ENCODE results near the gene ARPP21. TPM values are rescaled to one million over a fixed set of nuclear protein-coding genes. Genes with fewer than 3 reads are reported as not detected.

ARPP21 gene
- total RNA-seq, 1 donor from 2014 or later, result not detected

DNA sequence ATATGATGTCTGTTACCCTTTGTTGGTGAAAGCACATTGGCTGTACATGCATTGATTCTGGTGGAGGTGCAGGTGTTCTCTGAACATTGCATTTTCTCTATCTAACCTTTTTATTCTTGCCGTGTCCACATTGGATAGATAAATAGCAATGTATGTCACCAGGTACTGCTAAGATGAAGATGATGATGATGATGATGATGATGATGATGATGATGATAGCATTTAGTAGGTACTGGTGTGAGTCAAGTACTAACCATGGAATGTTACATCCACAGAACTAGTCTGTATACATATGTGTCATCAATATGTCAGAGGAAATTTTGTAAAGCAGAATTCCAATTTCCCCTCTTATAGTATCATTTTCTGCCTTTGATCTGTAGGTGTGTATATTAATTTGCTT lies 36.3 kb downstream of the ARPP21 start:
- DNase-seq (ENCODE audit: low read depth in 2 of 2), result no peak

DNA sequence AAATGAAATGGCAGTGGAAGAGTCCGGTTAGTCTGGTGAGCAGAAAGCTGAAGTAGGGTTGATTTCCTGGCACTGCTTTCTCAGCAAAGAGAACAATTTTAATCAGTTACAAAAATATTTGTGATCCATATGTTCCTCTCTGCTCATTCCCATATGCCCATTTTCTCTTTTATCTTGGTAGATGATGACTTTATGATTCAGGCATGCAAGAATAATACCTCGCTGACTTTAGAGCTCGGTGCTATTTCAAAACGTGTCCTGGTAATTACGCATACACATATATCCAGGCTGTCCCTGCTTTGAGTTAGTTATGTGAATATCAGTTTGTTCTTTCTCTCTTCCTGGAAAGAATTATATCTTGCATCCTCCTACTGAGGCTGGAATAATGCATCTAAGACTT lies 38.5 kb downstream of the ARPP21 start:
- DNase-seq (ENCODE audit: low read depth in 2 of 2), result no peak

DNA sequence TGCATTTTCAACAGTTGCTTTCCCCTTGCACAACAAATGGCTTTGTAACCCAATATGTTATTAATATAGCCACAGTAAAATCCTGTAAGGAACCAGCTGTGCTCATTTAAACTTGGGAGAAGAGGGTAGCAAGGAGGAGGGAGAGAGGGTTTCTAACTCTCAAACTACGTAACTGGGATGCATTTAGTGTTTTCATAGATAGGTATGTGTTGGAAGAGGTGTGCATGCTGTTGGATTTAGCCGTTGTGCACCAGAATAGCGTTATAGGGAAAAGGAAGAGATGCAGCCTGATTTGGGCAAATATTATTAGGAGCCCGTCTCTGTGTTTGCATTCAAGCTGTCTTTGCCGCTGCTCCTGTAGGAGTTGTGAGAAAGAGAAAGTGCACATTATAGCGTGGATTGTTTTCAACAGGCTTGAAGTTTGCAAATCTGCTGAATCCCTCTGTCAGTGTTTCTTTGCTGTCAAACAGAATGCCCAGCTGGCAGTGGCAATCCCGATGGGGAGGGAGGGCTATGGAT lies 39.4 kb downstream of the ARPP21 start:
- DNase-seq (ENCODE audit: low read depth in 2 of 2), result no peak

DNA sequence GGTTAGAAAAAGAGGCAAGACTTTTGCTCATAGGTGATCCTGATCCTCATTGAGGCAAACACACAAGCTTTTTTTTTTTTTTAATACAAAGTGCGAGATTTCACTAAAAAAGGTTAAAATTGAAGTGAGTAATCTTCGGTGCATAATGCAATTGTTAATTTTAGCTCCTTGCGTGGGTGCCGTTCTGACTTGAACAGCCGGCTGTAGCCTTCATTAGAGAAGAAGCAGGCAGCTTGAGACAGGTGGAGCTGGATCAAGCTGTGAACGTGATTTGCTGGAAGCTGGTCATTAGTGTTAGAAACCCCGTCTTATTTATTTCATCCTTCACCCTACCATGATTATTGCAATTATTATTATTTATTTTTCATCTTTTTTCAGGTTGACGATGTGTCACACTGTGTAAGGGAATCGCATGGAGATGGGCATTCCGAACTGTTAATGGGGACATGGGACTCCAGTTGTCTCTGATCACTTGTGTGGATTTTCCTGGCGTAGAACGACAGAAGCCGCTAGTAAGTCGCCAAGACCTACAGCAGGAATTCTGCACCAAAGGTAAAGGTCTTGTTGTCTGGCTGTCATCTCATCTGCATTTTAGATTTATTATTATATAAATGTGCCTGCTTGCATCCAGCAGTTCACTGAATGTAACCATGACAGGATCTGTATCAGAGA lies 40.2 kb downstream of the ARPP21 start:
- DNase-seq (ENCODE audit: low read depth in 2 of 2), result no peak

DNA sequence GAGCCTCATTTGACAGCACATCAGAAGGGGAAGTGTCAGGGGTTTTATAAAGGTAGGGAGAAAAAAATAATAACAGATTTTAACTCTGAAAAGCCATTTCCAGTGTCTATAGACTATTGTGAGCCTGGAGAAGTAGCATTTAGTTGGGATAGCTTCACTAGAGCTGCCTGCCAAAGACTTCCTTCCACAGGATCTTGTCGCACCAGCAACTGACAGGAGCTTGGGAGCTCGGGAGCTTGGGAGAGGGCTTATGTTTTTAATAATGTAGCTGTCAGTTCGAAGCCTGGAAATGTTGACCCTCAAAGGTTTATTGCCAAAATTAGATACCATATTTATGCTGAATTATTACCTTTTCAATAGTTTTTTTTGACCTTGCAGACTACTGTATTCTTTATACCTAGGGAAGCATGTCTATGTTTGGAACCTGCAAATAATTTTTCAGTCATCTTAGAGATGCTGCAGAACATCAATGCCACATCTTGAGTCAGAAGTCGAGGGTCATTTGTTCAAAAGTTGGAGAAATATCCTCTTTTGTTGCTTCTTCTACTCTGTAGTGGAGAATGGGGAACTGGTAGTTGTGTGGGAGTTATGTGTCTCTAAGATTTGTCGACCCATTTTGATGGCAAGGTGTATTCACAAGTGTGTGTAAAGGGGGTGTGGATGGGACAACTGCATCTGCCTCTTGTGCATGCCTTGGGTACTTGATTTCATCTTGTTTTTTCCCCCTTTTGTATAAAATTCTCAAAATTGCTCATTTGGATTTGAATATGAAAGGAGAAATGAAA lies 41.7 kb downstream of the ARPP21 start:
- no peak for DNase-seq (ENCODE audit: low read depth in 2 of 2)

DNA sequence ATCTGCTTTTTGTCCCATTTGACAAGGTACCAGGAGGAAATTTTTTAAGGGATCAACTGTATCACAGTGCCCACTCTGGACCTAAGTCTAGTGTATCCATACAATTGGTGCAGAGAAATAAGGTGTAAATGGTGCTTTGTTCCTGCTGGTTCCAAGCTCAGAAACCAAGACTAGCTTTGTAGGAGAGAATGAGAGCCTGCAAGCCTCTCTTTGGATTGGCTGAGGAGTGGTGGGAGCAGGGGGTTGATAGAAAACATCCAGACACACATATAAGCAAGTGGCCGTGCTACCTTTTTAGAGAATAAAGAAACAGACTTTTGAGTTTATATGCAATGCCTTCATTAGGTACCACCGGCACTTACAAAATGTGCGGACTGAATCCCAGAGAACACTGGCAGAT lies 45.8 kb downstream of the ARPP21 start:
- no peak for DNase-seq (ENCODE audit: low read depth in 2 of 2)

DNA sequence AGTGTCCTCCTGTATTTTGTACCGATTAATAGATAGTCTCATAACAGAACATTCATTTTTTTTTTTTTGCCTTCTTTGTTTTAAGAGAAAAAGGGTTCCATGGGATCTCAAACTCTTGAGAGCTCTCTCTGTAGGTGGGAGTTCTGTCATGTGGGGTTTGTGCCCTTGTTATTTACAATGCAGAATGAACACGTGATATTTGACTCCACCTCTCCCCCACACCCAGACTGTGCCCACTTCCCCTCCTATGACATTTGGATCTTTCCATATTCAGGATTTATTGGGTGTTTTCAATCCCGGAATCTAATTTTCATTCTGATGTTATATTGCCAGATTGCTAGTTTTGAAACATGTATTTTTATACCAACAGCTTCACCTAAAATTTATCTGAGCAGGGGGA lies 49.5 kb downstream of the ARPP21 start:
- DNase-seq (ENCODE audit: low read depth in 2 of 2), result no peak

DNA sequence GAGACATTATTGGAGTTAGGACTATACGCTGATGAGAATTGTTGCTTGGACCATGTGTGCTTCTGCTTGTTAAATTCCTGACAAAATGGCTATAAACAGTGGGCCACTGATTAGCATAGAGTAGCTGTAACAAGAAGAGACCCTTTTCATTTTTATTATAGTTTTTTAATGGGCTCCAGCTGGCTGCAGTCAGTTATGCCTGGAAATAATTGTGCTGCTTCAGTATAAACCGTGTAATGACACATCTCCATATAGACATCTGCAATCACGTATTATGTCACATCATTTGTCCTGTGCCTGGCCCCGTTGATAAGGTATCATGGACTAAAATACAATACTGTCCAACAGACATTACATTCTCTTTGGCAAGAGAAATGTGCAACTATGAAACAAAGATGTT lies 50.9 kb downstream of the ARPP21 start:
- no peak for DNase-seq (ENCODE audit: low read depth in 2 of 2)

DNA sequence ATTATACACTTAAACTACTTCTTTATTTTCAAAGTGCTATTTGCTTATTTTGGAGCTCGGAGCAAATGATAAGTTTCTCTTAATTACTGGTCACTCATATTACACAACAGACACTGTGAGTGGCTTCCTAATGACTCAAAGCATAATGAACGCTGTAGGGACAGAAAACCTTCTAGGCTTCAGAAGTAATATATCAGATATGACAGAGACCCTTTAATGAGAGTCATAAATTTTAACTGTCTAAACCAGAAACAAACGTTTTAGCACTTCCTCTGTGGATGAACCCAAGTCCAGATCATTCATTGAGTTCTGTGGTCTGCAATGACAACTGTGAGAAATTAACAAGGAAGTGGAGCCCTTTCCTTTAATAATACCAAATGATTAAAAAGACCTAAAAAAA lies 66.6 kb downstream of the ARPP21 start:
- DNase-seq (ENCODE audit: low read depth in 2 of 2), result no peak

DNA sequence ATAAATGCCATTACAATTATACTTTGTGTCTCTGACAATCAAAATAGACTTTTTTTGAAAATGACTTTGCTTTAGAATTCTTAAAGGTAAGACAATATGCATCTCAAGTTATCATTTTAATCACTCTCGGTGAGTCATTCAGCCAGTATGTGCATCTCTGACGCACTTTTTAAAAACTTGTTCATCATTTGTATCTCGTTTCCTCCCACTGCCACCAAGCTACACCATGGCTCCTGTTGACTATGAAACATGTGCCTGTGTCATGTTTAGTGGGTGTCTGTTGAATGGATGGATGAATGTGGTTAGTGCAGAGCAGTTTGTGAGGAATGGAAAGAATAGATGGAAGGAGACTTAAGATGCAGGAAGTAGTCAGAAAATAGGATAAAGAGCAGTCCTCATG lies 68.6 kb downstream of the ARPP21 start:
- DNase-seq (ENCODE audit: low read depth in 2 of 2), result peak in 1 of 2 donors; percentile 4

DNA sequence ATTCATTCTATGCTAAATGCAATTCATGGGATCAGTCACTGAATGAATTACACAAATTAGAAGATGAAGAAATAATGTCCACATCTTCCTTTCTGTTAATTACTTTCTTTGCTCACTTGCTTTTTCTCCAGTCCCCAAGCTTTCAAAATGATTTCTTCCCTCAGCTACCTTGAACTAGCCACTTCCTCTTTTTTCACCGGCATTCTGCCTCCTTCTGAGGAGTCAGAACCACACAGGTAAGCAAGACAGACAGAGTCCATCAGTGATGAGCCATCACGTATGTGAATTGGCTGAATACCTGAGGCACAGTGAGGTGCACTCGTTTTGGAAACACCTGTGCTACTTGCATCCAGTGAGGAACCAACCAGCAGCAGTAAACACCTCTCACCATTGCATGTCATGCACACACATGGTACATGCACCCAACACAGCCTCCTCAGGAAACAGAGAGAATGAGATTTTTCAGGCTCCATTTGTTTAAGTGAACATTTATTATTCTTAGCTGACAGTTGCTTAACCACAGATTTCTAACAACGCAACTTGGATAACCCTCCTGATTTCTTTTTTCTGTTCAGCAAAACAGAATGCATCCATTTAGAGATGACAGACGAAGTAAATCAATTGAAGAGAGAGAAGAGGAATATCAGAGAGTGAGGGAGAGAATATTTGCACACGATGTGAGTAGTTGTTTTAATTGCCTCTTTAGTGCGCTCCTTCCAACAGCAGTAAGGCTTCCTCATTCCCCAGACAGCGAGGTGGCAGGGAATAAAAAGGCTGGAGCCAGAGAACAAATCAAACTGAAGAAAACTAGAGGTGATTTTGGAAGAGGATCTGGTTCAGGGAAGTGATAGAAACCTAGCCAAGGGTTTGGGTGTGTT lies 69.3 kb downstream of the ARPP21 start:
- DNase-seq (ENCODE audit: low read depth in 2 of 2), result no peak

DNA sequence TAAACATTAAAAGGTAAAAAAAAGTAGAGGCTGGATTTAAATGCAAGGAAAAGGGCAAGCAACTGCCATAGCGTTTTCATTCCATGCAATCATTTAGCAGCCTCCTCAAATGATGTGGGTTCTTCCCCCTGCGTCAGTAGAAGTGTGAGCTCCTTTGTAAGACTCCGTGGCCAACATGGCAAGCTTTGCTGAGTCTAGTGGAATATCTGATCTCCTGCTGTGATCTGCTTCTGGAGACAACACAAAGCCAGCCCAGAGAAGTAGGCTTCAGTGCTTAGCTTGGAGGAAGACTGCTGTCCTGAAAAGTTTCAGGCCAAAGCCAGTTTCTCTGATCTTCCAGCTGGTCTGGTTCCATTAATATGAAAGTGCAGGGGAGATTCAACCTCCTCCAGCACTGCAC lies 70.4 kb downstream of the ARPP21 start:
- no peak for DNase-seq (ENCODE audit: low read depth in 2 of 2)

DNA sequence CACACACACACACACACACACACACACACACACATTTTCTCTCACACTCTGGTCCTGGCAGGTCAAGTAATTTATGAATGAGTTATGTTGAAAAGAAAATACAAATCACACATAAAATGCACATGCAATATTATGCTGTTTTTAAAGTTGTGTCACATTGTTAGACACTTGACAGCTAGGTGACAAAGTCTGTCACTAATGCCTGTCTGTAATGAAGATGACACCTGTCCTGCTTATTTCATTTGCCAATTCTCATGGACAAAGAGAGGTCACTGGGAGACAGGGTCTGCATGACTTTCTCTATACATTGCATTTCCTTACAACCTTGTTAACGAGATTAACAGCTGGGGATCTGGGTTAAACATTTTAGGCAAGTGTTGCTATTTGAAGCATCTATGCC lies 71.2 kb downstream of the ARPP21 start:
- DNase-seq (ENCODE audit: low read depth in 2 of 2), result no peak

DNA sequence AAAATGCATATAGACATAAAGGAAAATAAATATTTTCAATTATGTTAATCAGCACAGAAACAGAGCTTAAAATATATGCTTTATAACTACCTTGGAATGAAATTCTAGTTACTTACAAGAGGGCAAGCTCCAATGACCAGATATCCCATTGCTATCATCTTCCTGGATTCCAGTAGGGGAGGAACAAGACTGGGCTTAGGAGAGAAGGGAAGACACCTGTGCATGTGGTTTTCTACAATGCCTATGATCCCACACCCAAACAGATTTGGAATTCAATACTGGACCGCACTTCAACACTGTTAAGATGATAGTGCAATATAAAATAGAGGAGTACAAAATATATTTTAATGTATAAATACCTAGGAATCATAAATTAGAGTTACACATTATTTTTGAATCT lies 79.6 kb downstream of the ARPP21 start:
- no peak for DNase-seq (ENCODE audit: low read depth in 2 of 2)

DNA sequence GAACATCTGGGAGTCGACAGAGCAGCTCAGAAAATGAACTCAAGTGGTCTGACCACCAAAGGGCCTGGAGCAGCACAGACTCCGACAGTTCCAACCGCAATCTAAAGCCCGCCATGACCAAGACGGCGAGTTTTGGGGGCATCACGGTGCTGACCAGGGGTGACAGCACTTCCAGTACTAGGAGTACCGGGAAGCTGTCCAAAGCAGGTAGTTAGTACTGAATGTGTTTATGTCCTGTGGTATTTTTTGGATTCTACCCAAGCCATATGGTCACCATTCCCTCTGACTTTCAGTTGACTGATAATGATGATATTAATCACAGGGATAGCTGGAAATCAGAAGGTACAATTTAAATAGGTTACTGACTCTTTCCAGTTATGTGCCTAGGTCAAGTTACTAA lies 82.3 kb downstream of the ARPP21 start:
- no peak for DNase-seq (ENCODE audit: low read depth in 2 of 2)

DNA sequence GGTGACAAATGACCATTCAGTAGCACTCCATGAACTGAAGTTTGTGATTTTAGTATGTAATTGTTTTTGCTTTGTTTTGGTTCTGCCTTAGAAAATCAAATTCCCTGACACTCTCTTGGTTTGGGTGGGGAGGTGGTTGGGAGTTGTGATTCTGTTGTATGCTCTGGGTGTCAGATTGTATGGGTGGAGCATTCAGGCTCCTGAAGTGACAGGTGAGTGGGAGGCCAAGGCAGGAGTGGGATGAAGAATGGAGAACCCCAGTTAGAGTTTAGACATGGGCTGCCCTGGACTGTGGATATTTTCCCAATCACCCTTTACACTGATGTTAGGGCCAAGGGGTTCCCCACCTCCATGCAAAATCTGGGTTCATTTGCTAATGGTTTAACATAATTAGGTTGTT lies 83.6 kb downstream of the ARPP21 start:
- DNase-seq (ENCODE audit: low read depth in 2 of 2), result no peak

DNA sequence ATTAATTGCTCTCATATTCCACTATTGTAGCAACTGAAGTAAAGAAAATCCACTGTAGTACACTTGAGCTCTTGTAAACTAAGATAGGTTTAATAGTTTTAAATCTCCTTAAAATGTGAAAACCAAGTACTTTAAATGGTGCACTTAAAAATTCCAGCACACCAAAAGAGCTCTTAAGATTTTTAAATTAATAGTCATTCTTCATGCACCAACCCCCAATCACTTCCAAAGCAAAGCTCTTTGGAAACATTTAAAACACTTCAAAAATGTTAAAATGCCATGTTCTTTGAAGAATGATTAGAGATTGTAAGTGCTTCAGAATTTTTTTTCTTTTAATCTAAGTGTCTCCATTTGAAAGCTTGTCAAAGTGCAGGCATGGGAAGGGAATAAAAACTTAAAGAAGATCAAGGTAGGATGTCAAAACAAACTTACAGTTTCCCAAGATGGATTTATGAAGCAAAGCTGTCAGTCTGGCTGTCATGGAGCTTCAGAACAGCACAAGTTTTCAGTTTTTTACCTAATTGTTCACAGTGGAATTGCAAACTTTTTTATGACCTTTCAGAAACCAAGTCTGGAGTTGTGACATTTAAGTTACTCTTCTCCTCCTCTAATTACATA lies 84.3 kb downstream of the ARPP21 start:
- DNase-seq (ENCODE audit: low read depth in 2 of 2), result no peak

DNA sequence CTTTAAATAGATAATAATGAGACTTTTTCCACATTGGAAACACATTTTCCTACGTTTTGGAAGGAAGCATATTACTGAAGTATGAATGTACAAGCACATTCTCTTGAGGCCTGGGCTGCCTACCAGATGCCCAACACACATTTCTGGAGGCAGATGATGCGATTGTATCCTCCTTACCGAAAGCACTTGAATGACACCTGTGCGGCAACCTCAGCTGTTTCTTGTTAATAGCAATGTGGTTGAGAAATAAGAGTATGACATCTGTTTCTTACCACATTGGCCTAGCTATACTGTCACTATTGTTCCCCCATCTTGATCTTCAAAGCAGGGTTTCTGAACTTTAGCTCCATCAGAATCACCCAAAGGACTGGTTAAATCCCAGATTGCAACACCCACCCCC lies 84.8 kb downstream of the ARPP21 start:
- no peak for DNase-seq (ENCODE audit: low read depth in 2 of 2)

DNA sequence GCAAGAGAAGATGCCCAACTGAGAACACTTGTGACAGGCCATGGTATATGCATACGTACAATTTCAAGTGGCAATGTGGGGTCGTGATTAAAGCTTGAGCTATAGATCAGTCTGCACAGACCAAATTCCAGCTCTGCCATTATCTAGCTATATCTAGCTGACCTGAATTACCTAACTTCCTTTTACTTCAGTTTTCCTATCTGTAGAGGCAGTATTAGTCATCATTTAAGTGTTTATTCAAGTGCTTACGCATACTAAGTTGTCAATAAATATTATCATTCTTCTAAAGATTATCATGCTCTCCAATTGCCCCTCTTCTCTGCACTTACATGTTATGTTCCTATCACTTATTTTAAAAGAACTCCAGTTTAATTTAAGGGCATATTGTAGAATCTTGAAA lies 87.9 kb downstream of the ARPP21 start:
- no peak for DNase-seq (ENCODE audit: low read depth in 2 of 2)

DNA sequence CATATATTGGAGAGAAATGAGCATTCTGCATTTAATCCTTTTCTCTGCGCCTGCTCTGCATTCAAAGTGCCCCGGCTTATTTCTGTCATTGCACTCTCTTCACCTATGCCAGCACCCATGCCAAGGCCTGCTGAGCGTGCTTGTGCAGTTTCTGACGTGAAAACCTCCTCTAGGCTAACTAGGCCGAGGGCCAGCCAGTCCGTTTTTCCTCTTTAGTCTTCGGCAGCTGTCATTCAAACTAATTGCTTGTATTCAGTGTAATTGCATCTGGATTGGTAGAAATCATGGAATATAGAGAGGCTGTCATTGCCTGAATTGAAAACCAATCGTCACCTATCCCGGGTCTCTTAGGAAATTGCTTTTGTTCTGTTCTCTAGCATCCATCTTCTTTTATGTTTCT lies 94.0 kb downstream of the ARPP21 start:
- no peak for DNase-seq (ENCODE audit: low read depth in 2 of 2)

DNA sequence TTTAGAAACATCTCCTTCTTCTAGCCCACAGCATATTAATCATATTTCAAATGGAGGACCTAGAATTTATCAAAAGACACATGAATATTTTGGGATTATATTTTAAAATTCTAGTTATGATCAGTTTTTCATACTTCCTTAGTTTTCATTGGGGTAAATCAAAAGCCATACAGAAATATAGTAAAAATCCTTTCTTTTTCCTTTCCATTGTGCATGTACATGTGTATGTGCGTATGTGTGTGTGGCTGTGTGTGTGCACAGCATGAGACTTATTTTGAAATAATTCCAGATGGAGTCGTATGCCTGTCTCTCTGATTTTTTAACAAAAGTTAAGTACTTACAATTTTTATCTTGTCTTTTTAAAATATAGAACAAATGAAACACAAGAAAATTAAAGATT lies 94.5 kb downstream of the ARPP21 start:
- no peak for DNase-seq (ENCODE audit: low read depth in 2 of 2)

DNA sequence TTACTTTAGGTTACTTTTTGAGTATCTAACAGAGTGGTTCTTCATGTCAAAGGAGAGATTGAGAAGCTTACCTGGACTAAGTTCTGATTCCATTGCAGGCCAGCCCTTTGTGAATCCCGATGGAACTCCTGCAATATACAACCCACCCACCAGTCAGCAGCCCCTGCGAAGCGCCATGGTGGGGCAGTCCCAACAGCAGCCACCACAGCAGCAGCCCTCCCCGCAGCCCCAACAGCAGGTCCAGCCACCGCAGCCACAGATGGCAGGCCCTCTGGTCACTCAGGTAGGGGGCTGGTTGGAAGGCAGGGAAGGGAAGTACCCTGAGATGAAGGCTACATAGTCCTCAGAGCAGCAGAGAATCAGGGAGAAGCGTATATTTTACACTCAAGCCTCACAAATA lies 97.8 kb downstream of the ARPP21 start:
- DNase-seq (ENCODE audit: low read depth in 2 of 2), result no peak

All from lung microvascular endothelial cell (primary cell).